ENCODE measurements around the gene XAF1.

DNA sequence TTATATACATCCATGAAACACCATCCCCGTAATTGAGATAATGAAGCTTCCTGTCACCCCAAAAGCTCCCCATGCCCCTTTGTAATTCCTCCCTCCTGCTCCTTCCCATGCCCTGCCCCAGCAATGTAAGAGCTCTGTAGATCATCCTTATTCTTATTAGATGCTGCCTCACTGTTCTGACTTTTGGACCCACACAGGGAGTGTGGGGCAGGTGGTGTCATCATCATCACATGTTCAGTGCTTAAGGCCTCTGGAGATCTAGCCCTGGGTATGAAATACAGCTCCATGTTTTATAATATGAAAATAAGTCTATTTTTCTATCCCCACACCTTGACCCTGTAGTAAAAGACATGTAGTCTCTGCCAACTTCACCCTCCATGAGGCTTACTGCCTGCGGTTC lies 1.9 kb downstream of the XAF1 start:
- TF ChIP-seq CTCF (IDR thresholded peaks at IDR 0.05) (no peak), POLR2A (IDR thresholded peaks at IDR 0.05) (no peak)

Data from lower leg skin (tissue), 3 donors.